PFSK-1 (cell line): ENCODE results near the gene FKBP11.

Experiments
- FOXP2 ChIP-seq: optimal IDR thresholded peaks from 2 replicates; pipeline ENCODE3; 2011; ENCODE audit warnings: borderline replicate concordance, control low read depth, inconsistent platforms; ENCODE audit not compliant: insufficient read depth; ENCODE audit errors: extremely low read length, extremely low read depth
- POLR2AphosphoS5 ChIP-seq: IDR thresholded peaks from 2 replicates; pipeline ENCODE4 v1.6.1; 2012; ENCODE audit warnings: low read depth, mild to moderate bottlenecking, control low read depth, low read length, moderate library complexity
- REST ChIP-seq, 2 experiments: IDR thresholded peaks; 2 replicates each; pipeline versions ENCODE4 v1.6.1 to v1.8.0; 2011 to 2012; ENCODE audit warnings: low read depth in 2 of 2, low read length in 2 of 2, control low read depth in 1 of 2, inconsistent platforms in 1 of 2, mild to moderate bottlenecking in 1 of 2, moderate library complexity in 1 of 2; ENCODE audit not compliant: insufficient read depth in 1 of 2
- SIN3A ChIP-seq: IDR thresholded peaks from 2 replicates; pipeline ENCODE4 v1.6.1; 2012; ENCODE audit warnings: mild to moderate bottlenecking, low read length, moderate library complexity, borderline replicate concordance; ENCODE audit not compliant: insufficient read depth

DNA sequence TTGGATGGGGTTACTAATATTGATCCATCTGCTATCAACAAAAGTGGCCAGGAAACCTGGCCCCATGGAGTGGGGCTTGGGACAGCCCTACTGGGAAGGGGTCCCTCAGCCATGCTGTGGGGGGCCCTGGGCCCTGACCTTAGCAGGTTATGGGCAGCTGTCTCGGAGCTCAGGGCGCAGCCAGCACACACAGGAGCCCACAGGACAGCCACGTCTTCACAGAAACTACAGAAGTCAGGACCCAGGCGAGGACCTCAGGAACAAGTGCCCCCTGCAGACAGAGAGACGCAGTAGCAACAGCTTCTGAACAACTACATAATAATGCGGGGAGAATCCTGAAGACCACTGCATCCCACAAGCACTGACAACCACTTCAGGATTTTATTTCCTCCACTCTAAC, 11.9 kb upstream of the FKBP11 start:
- TF ChIP-seq SIN3A (no peak), REST (IDR thresholded peaks at IDR 0.05; ENCODE audit: insufficient read depth in 1 of 2, low read depth in 2 of 2, low read length in 2 of 2) (no peak), POLR2AphosphoS5 (no peak), FOXP2 (no peak)
